OCI-LY7 (cell line): ENCODE measurements around the gene NT5C2. TPM values are rescaled to one million over a fixed set of nuclear protein-coding genes. Genes with fewer than 3 reads are reported as not detected.

Experiments used
- BruUV-seq: library from RNA; stranded (reverse); fragments of 400-500 nt; replicated peaks from 2 replicates; lab custom pipeline; 2021; lab: Mats Ljungman, UMichigan
- CTCF ChIA-PET: fragments of 300-600 bp; sonication (Branson Sonifier 250); formaldehyde crosslinking; loops from one replicate; lab custom pipeline; 2022; ENCODE audit warnings: antibody characterized with exemption; ENCODE audit not compliant: unreplicated experiment; lab: Charles Lee
- POLR2A ChIA-PET: fragments of 300-600 bp; sonication (Branson Sonifier 250); formaldehyde crosslinking; loops from one replicate; lab custom pipeline; 2022; ENCODE audit warnings: antibody characterized with exemption; lab: Charles Lee
- DNase-seq: peaks from one replicate; pipeline ENCODE4 v3.0.0-alpha.2; 2015; ENCODE audit warnings: low spot score
- H2AFZ ChIP-seq: fragments of 200-600 bp; sonication (generic), shearing (Covaris generic); 2 replicates; pipeline ENCODE4 v1.6.1; 2014; ENCODE audit warnings: mild to moderate bottlenecking, antibody characterized with exemption, low read length, moderate library complexity
- H3K27ac ChIP-seq: fragments of 200-600 bp; sonication (generic); 2 replicates; pipeline ENCODE4 v1.5.1; 2014; ENCODE audit warnings: mixed run types, low read depth, mild to moderate bottlenecking, moderate library complexity, low read length, inconsistent platforms; ENCODE audit not compliant: poor library complexity, severe bottlenecking
- H3K36me3 ChIP-seq: fragments of 200-600 bp; sonication (generic); 2 replicates; pipeline ENCODE4 v1.6.1; 2014; ENCODE audit warnings: mild to moderate bottlenecking, antibody characterized with exemption, low read length, moderate library complexity, mixed read lengths; ENCODE audit not compliant: insufficient read depth
- H3K4me1 ChIP-seq: fragments of 200-600 bp; sonication (generic); 2 replicates; pipeline ENCODE4 v1.5.1; 2014; ENCODE audit warnings: mild to moderate bottlenecking, low read length; ENCODE audit not compliant: insufficient read depth, poor library complexity, severe bottlenecking
- H3K4me2 ChIP-seq: fragments of 200-600 bp; sonication (generic); 2 replicates; pipeline ENCODE4 v1.6.1; 2014; ENCODE audit warnings: mild to moderate bottlenecking, low read length
- H3K4me3 ChIP-seq: fragments of 200-600 bp; sonication (generic); 2 replicates; pipeline ENCODE4 v1.5.1; 2014; ENCODE audit warnings: mild to moderate bottlenecking, low read depth, low read length; ENCODE audit not compliant: poor library complexity, severe bottlenecking
- H3K79me2 ChIP-seq: fragments of 200-600 bp; sonication (generic); 2 replicates; pipeline ENCODE4 v1.6.1; 2016; ENCODE audit warnings: low read depth, mild to moderate bottlenecking, low read length, moderate library complexity, mixed read lengths; ENCODE audit not compliant: insufficient read depth
- H3K9me2 ChIP-seq: fragments of 200-600 bp; sonication (generic); 2 replicates; pipeline ENCODE4 v1.6.1; 2016; ENCODE audit warnings: mild to moderate bottlenecking, low read length, mixed read lengths; ENCODE audit not compliant: insufficient read depth
- H3K9me3 ChIP-seq: fragments of 200-600 bp; sonication (generic); 2 replicates; pipeline ENCODE4 v1.6.1; 2014; ENCODE audit warnings: mild to moderate bottlenecking, mixed run types, low read length, mixed read lengths
- H4K20me1 ChIP-seq: fragments of 200-600 bp; sonication (generic); 2 replicates; pipeline ENCODE4 v1.6.1; 2014; ENCODE audit warnings: mild to moderate bottlenecking, antibody characterized with exemption, low read length, moderate library complexity, mixed read lengths; ENCODE audit not compliant: insufficient read depth
- CTCF ChIP-seq: fragments of 200-600 bp; sonication (generic); conservative IDR thresholded peaks from 2 replicates; pipeline ENCODE4 v1.5.1; 2014; ENCODE audit warnings: mild to moderate bottlenecking, antibody characterized with exemption, low read length, moderate library complexity, mixed read lengths
- EZH2phosphoT487 ChIP-seq: fragments of 200-600 bp; sonication (generic); IDR thresholded peaks from 2 replicates; pipeline ENCODE4 v1.6.1; 2018; ENCODE audit warnings: low read depth, borderline replicate concordance, mild to moderate bottlenecking, mixed run types, antibody characterized with exemption, low read length, moderate library complexity, mixed read lengths
- intact Hi-C: fragments of 100-400 bp; cut with micrococcal nuclease; formaldehyde crosslinking; loops from one replicate; pipeline ENCODE4 v1.10.0; 2022; ENCODE audit not compliant: unreplicated experiment
- total RNA-seq, 2 experiments: library from RNA; depleted of rRNA in 1 of 2; stranded (reverse); fragments of >200 nt in 1 of 2; shearing (Covaris generic) in 1 of 2; gene quantifications; 2 replicates each; pipeline ENCODE4 v1.2.3, GENCODE V29; 2014 to 2022

NT5C2 gene
- total RNA-seq, 2 experiments from 2014 or later, result 72.0 to 87.3 TPM

GRCh38 chr10:103157246-103157645, 35.8 kb downstream of the NT5C2 start:
- TF ChIP-seq EZH2phosphoT487 (no peak), CTCF (no peak)
- POLR2A ChIA-PET, result interaction anchor here (0.6 to 1.2 kb wide), 2 partner anchors 22 to 347 kb away, joined by 4 read pairs; no protein-coding TSS in a partner anchor
- Histone ChIP-seq H3K79me2 (peaks cover 17% of the 10 kb centered on the region), H3K4me3 (no peak overlapping the region), H3K27ac (no peak overlapping the region), H3K36me3 (peaks cover 65% of the 10 kb centered on the region), H3K9me2 (no peaks in the 10 kb centered on the region), H3K4me1 (no peaks in the 10 kb centered on the region), H2AFZ (no peak overlapping the region), H3K4me2 (no peak overlapping the region), H3K9me3 (peaks cover 12% of the 10 kb centered on the region; the same call in 1 of the 2 replicates), H4K20me1 (no peaks in the 10 kb centered on the region)
- DNase-seq, result no peak
- no TSS peak for BruUV-seq
- intact Hi-C loops, result no loop called here
- CTCF ChIA-PET, result no interaction called here

GRCh38 chr10:103155471-103156085, 37.5 kb downstream of the NT5C2 start:
- no peak for DNase-seq
- no peaks in the 10 kb centered on the region for H3K4me1 ChIP-seq
- BruUV-seq, result no TSS peak
- H2AFZ ChIP-seq, result no peak overlapping the region
- no peak for TF ChIP-seq CTCF
- no peak for TF ChIP-seq EZH2phosphoT487
- H3K79me2 ChIP-seq, result peaks cover 17% of the 10 kb centered on the region
- no peaks in the 10 kb centered on the region for H3K9me2 ChIP-seq
- ChIA-PET CTCF (interaction anchor here (1.2 kb wide), 1 partner anchor 57 kb away, joined by 3 read pairs; no protein-coding TSS in a partner anchor), POLR2A (interaction anchor here (0.6 to 2.1 kb wide), 8 partner anchors 8 to 54 kb away, joined by 3 to 9 read pairs (median 4); partner anchors contain the start of gene NT5C2)
- peaks cover 12% of the 10 kb centered on the region; the same call in 1 of the 2 replicates for H3K9me3 ChIP-seq
- H3K4me3 ChIP-seq, result no peak overlapping the region
- no peak overlapping the region for H3K27ac ChIP-seq
- no peaks in the 10 kb centered on the region for H4K20me1 ChIP-seq
- intact Hi-C loops, result no loop called here
- H3K4me2 ChIP-seq, result no peak overlapping the region
- H3K36me3 ChIP-seq, result peaks cover 68% of the 10 kb centered on the region
